SK-N-MC (cell line): ENCODE results near the gene ZNF33B.

Experiments used
- EZH2 ChIP-seq: fragments of 200-600 bp; sonication (generic); IDR thresholded peaks from one replicate; pipeline ENCODE4 v1.6.1; 2017; ENCODE audit warnings: antibody characterized with exemption
- FOXP2 ChIP-seq: optimal IDR thresholded peaks from 2 replicates; pipeline ENCODE3; 2011; ENCODE audit warnings: mild to moderate bottlenecking, moderate library complexity; ENCODE audit not compliant: insufficient read depth; ENCODE audit errors: extremely low read length, control extremely low read depth
- POLR2AphosphoS5 ChIP-seq: IDR thresholded peaks from 2 replicates; pipeline ENCODE4 v1.6.1; 2012; ENCODE audit warnings: mild to moderate bottlenecking, low read depth, low read length, borderline replicate concordance

DNA sequence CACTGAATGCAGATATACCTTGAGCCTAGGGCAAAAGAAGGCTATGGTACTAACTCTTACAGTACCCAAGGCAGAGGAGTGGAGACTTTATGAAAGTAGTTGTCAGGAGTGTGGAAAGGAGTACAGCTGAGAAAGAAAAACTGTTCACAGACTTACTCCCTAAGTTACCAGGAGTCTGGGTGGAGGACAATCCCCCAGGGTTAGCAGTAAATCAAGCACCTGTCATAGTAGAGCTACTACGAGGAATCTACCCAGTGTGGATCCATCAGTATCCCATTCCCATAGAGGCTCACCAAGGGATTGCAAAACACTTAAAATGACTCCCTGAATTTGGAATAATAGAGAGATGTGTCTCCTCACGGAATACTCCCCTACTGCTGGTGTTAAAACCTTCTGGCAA lies 10.1 kb upstream of the ZNF33B start:
- no peak for TF ChIP-seq POLR2AphosphoS5
- no peak for TF ChIP-seq EZH2
- no peak for TF ChIP-seq FOXP2
